Sigmoid colon (tissue), 4 donors: Measurements from ENCODE around the gene RAB37.

ENCODE experiments used
- EP300 ChIP-seq, 4 donors: sonication (generic); formaldehyde crosslinking; IDR thresholded peaks; one replicate each; pipeline ENCODE4 v1.6.1; 2017; ENCODE audit warnings: antibody characterized with exemption in 4 of 4
- TF ChIP-seq, protein P1 (sequence below), 4 experiments: fragments of 450-650 bp in 3 of 4; fragments of 200-600 bp in 1 of 4; IDR thresholded peaks; one replicate each; pipeline ENCODE4 v1.5.1; 2016 to 2019; ENCODE audit warnings: antibody characterized with exemption in 4 of 4, mild to moderate bottlenecking in 3 of 4, moderate library complexity in 2 of 4

DNA sequence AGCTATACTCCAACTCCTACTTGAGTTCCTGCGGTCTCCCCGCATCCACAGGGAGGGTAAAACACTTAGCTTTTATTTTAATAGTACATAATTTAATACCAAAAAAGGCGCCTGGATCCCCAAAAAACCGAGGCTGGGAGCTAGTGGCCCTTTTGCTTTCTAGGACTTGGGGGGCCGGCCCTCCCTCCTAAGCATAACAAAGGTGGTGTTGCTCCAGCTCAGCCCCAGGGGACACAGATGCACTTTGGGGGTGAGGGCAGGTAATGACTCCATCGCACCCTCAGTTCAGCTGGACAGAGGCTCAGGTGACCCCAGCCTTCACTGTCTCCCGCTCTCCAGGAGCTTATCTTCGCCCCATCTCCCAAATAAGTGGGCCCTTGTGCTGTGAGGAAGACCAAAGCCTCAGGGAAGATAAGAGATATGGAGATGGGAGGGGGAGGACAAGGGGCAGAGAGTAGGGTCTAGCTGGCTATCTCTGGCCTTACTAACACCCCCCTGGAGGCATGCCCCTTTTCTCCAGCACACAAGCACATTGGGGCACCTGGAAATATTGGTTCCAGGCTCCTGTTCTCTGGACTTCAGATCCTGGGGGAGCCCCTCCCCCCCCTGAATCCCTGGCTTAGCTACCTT is 8.6 kb downstream of the RAB37 start:
- TF ChIP-seq, protein P1, sequence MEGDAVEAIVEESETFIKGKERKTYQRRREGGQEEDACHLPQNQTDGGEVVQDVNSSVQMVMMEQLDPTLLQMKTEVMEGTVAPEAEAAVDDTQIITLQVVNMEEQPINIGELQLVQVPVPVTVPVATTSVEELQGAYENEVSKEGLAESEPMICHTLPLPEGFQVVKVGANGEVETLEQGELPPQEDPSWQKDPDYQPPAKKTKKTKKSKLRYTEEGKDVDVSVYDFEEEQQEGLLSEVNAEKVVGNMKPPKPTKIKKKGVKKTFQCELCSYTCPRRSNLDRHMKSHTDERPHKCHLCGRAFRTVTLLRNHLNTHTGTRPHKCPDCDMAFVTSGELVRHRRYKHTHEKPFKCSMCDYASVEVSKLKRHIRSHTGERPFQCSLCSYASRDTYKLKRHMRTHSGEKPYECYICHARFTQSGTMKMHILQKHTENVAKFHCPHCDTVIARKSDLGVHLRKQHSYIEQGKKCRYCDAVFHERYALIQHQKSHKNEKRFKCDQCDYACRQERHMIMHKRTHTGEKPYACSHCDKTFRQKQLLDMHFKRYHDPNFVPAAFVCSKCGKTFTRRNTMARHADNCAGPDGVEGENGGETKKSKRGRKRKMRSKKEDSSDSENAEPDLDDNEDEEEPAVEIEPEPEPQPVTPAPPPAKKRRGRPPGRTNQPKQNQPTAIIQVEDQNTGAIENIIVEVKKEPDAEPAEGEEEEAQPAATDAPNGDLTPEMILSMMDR (IDR thresholded peaks at IDR 0.05) = no peak
- no peak for TF ChIP-seq EP300 (IDR thresholded peaks at IDR 0.05)
